ENCODE measurements around the gene DNAJB2. TPM values are rescaled to one million over a fixed set of nuclear protein-coding genes. Genes with fewer than 3 reads are reported as not detected.

DNAJB2 gene
- polyA plus RNA-seq, 3 donors = 1.7 to 55.4 (median 1.9) TPM

GRCh38 chr2:219273937-219274336 lies 5.2 kb upstream of the DNAJB2 start:
- H3K27me3 ChIP-seq (ENCODE audit: control insufficient read depth in 2 of 2, insufficient read depth in 2 of 2, low read length in 2 of 2) = no peaks in the 10 kb centered on the region
- no peaks in the 10 kb centered on the region for H3K36me3 Mint-ChIP-seq
- H2AFZ ChIP-seq (ENCODE audit: insufficient read depth, low read depth, low read length, poor library complexity, severe bottlenecking) = no peak overlapping the region
- no peak for DNase-seq
- intact Hi-C loops (cut with micrococcal nuclease) = no loop called here
- H3K9me3 Mint-ChIP-seq = no peaks in the 10 kb centered on the region
- H3K27ac Mint-ChIP-seq = peak overlapping the region in 1 of 7 donors; percentile 35
- no peaks in the 10 kb centered on the region for H3K36me3 ChIP-seq (replicated peaks in 1 of 2; ENCODE audit: control insufficient read depth in 1 of 2, insufficient read depth in 2 of 2, low read length in 2 of 2)
- no CpG with 5 or more reads among the region's 3 CpGs for WGBS (ENCODE audit: insufficient coverage)
- peaks cover 14 to 23% (median 15%) of the 10 kb centered on the region in 3 donors for H3K27me3 Mint-ChIP-seq (ENCODE audit: low read depth in 3 of 3)
- H4K20me1 ChIP-seq (ENCODE audit: insufficient read depth, low read length) = no peaks in the 10 kb centered on the region
- no peak for TF ChIP-seq CTCF (IDR thresholded peaks at IDR 0.05)
- H3K79me2 ChIP-seq (ENCODE audit: insufficient read depth, low read length) = no peaks in the 10 kb centered on the region
- H3K9me3 ChIP-seq (replicated peaks in 1 of 2; ENCODE audit: control insufficient read depth in 1 of 2, insufficient read depth in 1 of 2, low read length in 2 of 2) = no peaks in the 10 kb centered on the region
- H3K9ac ChIP-seq (ENCODE audit: insufficient read depth, low read length, poor library complexity, severe bottlenecking) = no peak overlapping the region
- H3K4me3 Mint-ChIP-seq = no peak overlapping the region
- H3K27ac ChIP-seq (ENCODE audit: low read depth in 1 of 2, low read length in 2 of 2) = no peak overlapping the region
- H3K4me1 Mint-ChIP-seq = peaks cover 17% of the 10 kb centered on the region
- H3K4me1 ChIP-seq (ENCODE audit: control insufficient read depth in 1 of 2, insufficient read depth in 2 of 2, low read length in 2 of 2) = peaks cover 14 to 17% of the 10 kb centered on the region in 2 donors
- no peak overlapping the region for H3K4me2 ChIP-seq (replicated peaks; ENCODE audit: extremely low read depth, low read length, poor library complexity, severe bottlenecking)
- H3K4me3 ChIP-seq (replicated peaks in 1 of 3; ENCODE audit: low read depth in 2 of 3, low read length in 3 of 3) = no peak overlapping the region

- no peaks in the 10 kb centered on the region for H4K20me1 ChIP-seq (ENCODE audit: insufficient read depth, low read length)
- Mint-ChIP-seq H3K27me3 (ENCODE audit: low read depth in 3 of 3) (peaks cover 14 to 23% (median 15%) of the 10 kb centered on the region in 3 donors), H3K9me3 (no peaks in the 10 kb centered on the region), H3K4me3 (no peak overlapping the region), H3K36me3 (no peaks in the 10 kb centered on the region), H3K27ac (peak overlapping the region in 1 of 7 donors; percentile 35), H3K4me1 (peaks cover 17% of the 10 kb centered on the region)
- H3K9me3 ChIP-seq (replicated peaks in 1 of 2; ENCODE audit: control insufficient read depth in 1 of 2, insufficient read depth in 1 of 2, low read length in 2 of 2) = no peaks in the 10 kb centered on the region
- WGBS (ENCODE audit: insufficient coverage) = 86% methylated on average over 1 of the region's 6 CpGs
- H3K4me2 ChIP-seq (replicated peaks; ENCODE audit: extremely low read depth, low read length, poor library complexity, severe bottlenecking) = no peak overlapping the region
- H3K27me3 ChIP-seq (ENCODE audit: control insufficient read depth in 2 of 2, insufficient read depth in 2 of 2, low read length in 2 of 2) = no peaks in the 10 kb centered on the region
- peaks cover 14 to 17% of the 10 kb centered on the region in 2 donors for H3K4me1 ChIP-seq (ENCODE audit: control insufficient read depth in 1 of 2, insufficient read depth in 2 of 2, low read length in 2 of 2)
- no peak overlapping the region for H3K27ac ChIP-seq (ENCODE audit: low read depth in 1 of 2, low read length in 2 of 2)
- no peak overlapping the region for H2AFZ ChIP-seq (ENCODE audit: insufficient read depth, low read depth, low read length, poor library complexity, severe bottlenecking)
- DNase-seq = no peak
- H3K79me2 ChIP-seq (ENCODE audit: insufficient read depth, low read length) = no peaks in the 10 kb centered on the region
- no peaks in the 10 kb centered on the region for H3K36me3 ChIP-seq (replicated peaks in 1 of 2; ENCODE audit: control insufficient read depth in 1 of 2, insufficient read depth in 2 of 2, low read length in 2 of 2)
- intact Hi-C loops (cut with micrococcal nuclease) = no loop called here
- TF ChIP-seq CTCF (IDR thresholded peaks at IDR 0.05) = no peak
- no peak overlapping the region for H3K4me3 ChIP-seq (replicated peaks in 1 of 3; ENCODE audit: low read depth in 2 of 3, low read length in 3 of 3)
- no peak overlapping the region for H3K9ac ChIP-seq (ENCODE audit: insufficient read depth, low read length, poor library complexity, severe bottlenecking)
These were observed 4.7 kb upstream of the DNAJB2 start for GRCh38 chr2:219274361-219274921.

All from CD14-positive monocyte (primary cell).